ENCODE measurements around the gene COL1A2.

Gene COL1A2

GRCh38 chr7:94394437-94395140 is at the start of gene COL1A2:
TSS of gene COL1A2 (plus strand) at chr7:94394895. CDS start at chr7:94395032, 137 bp downstream.
- no peak for DNase-seq (ENCODE audit: low spot score)

DNA sequence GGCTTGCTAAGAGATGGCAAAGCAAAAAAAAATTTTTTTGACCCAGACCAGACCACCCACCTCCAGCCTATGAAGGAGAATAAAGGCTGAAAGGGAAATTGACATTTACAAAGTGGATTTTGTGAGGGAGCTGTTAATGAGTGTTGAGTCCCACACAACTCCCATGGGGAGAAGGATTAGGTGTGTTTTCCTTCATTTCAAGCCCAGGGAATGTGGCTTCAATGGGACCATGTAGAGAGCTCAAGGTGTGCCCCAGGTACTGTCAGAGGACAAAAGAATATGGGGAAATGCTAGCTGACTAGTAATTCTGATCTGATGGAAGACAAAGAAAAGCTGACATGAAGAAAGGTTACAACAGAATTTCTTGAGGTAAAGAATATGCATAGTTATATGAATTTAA is 48.8 kb upstream of the COL1A2 start:
- no peak for DNase-seq (ENCODE audit: low spot score)

DNA sequence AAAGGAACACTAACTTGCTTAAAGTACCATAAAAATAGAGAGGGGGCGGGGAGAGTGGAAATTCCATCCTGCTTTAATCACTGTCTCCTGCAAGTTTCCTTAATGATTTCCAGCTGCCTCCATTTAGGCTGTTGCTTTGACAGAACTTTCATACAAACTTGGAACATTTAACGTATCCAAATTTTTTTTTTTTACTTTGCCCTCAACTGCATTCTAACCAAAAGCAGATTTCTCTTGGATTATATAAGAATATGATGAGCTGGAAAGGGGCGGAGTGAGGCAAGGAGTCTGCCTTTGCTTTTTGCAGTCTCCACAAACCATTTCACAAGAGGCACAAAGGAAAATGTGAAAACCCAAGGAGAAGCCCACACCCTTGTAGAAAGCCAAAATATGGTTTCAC is 46.6 kb upstream of the COL1A2 start:
- DNase-seq (ENCODE audit: low spot score), result no peak

- no peak for DNase-seq (ENCODE audit: low spot score)
These were observed 44.0 kb upstream of the COL1A2 start for GRCh38 chr7:94350734-94351133.

- no peak for DNase-seq (ENCODE audit: low spot score)
These were observed 43.0 kb upstream of the COL1A2 start for GRCh38 chr7:94351703-94352102.

DNA sequence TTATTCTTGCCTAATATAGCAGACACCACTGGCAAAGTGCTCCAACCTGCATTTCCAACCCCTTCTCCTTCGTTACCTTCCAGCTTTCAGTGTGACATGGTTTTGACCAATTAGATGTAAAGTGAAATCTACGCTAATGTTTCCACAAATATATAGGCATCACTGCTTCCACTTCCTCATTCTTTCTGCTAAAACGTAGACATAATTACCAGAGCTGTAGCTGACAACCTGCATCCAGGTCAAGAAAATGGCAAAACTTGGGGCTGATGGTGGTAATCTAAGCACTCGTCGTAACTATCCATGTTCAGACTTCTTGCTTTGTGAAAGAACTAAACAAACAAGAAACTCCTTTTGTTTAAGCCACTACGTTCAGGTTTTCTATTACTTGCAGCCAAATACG is 41.8 kb upstream of the COL1A2 start:
- no peak for DNase-seq (ENCODE audit: low spot score)

DNA sequence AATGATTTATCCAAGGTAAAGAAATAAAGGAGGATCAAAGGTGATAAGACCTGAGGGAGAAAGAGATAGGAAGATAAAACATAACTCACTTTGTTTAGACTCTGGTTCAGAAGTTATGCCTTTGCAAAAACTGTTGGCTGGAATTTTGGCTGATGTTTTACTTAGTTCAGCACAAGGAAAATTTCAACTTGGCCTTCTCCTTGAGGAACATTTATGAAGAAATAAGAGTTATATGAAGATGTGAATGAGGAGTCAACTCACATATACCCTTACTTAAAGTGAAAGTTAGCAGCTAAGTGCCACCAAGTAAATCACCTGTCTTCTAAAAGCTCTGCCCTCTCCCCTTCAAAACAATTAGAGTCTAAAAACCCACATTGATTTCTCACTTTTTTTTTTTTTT is 39.7 kb upstream of the COL1A2 start:
- DNase-seq (ENCODE audit: low spot score), result no peak

GRCh38 chr7:94355454-94355853 is 39.2 kb upstream of the COL1A2 start:
- no peak for DNase-seq (ENCODE audit: low spot score)

DNA sequence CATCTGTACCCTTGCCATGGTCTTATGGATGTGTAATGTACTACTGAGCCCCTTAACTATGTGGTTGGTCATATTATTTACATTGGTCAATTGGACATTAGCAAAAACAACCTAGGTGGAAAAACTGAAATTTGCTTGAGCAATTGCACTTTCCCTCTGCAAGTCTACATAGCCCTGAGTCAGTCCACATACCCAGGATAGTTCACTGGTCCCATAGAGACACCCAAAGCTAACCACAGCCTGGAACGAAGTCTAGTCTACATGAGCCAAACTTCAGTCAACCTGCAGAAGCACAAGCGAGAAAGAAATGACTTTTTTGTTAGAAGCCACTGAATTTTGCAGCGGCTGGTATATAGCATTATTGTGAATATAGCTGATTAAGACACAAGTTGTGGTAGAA is 37.6 kb upstream of the COL1A2 start:
- no peak for DNase-seq (ENCODE audit: low spot score)

DNA sequence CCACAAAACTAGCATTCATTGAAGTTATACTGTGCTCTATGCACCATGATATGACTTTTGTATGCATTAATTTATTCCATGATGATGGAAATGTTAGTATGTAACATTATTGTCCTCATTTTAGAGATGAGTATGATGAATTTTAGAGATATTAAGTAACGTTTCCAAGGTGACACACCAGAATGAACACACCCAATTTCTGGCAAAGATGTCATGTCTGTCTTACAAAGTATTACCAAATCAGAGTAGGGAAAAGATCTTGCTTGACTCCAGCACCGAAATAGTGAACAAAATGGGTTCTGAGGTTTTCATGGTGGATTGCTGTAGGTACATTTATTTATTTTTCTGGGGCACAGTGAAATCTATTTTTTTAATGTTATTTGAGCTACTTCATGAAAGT is 33.8 kb upstream of the COL1A2 start:
- no peak for DNase-seq (ENCODE audit: low spot score)

- no peak for DNase-seq (ENCODE audit: low spot score)
These were observed 32.4 kb upstream of the COL1A2 start for GRCh38 chr7:94362276-94362675.

DNA sequence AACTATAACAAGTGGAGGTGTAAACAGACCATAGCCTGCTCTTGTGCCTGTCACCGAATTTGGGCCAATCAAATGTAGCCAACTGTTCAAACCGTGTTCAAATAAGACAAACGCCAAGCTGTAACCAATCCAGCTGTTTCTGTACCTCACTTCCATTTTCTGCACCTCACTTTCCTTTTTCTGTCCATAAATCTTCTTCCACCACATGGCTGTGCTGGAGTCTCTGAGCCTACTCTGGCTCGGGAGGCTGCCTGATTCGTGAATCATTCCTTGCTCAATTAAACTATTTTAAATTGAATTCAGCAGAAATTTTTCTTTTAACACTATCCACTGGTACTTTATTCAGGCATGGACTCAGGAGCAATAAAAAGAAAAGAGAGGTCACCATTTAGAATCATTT is 29.9 kb upstream of the COL1A2 start:
- no peak for DNase-seq (ENCODE audit: low spot score)

GRCh38 chr7:94366163-94366562 is 28.5 kb upstream of the COL1A2 start:
- no peak for DNase-seq (ENCODE audit: low spot score)

GRCh38 chr7:94366832-94367231 is 27.9 kb upstream of the COL1A2 start:
- no peak for DNase-seq (ENCODE audit: low spot score)

- DNase-seq (ENCODE audit: low spot score), result no peak
These were observed 26.7 kb upstream of the COL1A2 start for GRCh38 chr7:94367949-94368348.

GRCh38 chr7:94368371-94368791 is 26.3 kb upstream of the COL1A2 start:
- DNase-seq (ENCODE audit: low spot score), result no peak

DNA sequence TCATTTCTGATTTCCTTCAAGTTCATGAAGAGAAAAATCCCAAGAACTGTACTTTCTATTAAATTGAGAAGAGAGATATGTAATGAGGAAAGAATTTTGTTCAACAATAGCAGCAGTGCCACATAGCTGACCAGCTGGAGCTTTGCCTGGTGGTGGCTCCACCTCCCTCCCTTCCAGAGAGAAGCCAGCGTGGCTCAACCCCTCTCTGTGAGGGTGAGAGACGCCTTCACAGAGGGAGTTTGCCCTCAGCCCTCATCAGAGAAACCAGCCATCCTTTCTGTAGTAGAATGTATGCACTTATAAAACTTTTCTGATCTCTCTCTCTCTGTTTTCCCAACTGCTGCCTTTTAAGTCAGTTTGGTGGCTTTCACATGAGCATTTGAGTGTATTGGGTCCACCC is 20.5 kb upstream of the COL1A2 start:
- no peak for DNase-seq (ENCODE audit: low spot score)

GRCh38 chr7:94374721-94375566 is 19.8 kb upstream of the COL1A2 start:
- DNase-seq (ENCODE audit: low spot score), result no peak

DNA sequence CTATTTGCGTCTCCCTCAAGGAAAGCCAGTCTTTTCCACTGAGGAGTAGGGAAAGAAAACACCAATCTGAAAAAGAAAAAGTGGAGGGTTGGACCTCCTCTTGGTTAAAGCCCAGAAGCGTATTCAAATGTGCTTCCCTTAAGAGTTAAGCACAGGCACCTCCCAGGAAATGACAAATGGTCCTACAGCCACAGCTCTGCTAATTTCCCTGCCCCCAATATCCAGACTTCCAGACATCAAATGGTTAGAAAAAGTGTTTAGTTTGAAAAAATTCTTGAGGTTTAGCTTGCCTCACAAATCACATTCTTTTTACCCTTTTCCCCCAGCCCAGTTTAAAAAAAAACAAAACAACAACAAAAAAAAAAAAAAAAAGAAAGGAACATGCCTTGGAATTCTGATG is 19.0 kb upstream of the COL1A2 start:
- no peak for DNase-seq (ENCODE audit: low spot score)

- no peak for DNase-seq (ENCODE audit: low spot score)
These were observed 18.4 kb upstream of the COL1A2 start for GRCh38 chr7:94376281-94376680.

- DNase-seq (ENCODE audit: low spot score), result no peak
These were observed 16.3 kb upstream of the COL1A2 start for GRCh38 chr7:94378356-94378755.

GRCh38 chr7:94380264-94380663 is 14.4 kb upstream of the COL1A2 start:
- no peak for DNase-seq (ENCODE audit: low spot score)

DNA sequence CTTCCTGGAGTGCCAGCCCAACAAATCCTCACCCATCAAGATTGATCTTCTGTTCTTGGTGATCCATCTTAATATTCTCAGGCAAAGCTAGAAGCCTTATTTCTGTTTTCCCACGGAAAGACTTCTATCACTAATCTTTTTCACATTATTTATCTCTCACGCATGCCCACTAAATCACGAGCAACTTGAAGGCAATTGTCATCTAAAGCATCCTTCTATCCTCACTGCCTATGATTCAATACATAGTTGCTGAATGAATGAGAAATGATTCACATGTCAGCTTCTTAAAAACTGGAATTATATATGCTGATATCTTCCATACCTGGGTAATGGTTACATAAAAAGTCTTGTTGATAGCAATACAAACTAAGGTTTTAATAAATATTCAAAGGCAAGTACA is 12.6 kb upstream of the COL1A2 start:
- DNase-seq (ENCODE audit: low spot score), result no peak

DNA sequence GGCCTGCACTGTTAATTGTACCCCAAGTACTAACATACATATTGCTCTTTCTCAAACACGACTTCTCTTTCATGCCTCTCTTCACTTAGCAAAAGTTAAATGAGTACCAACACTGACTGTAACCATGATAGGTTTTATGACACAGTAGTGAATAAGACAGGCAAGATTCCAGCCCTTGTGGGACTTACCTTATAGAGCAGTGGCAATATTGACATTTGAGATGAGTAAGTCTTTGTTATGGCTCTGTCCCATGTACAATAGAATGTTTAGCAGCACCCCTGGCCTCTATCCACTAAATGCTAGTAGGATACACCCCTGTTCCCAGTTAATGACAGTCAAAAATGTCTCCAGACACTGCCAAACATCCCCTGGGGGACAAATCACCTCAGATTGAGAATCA is 11.9 kb upstream of the COL1A2 start:
- DNase-seq (ENCODE audit: low spot score), result no peak

Measured in hematopoietic multipotent progenitor cell treated with erythropoietin and hydrocortisone succinate and interleukin-3 and kit ligand, for 15 days (in vitro differentiated cells).